Stimulated activated CD8-positive, alpha-beta memory T cell treated with anti-CD3 and anti-CD28 coated beads, Interleukin-7, amount 100 ng/mL, for 1 hour (primary cell): ENCODE data around the gene RBM5.

ENCODE experiments used
- DNase-seq, 2 donors: peaks; one replicate each; pipeline ENCODE4 v3.0.0-alpha.2; 2020; ENCODE audit warnings: low read depth in 2 of 2

RBM5 gene

DNA sequence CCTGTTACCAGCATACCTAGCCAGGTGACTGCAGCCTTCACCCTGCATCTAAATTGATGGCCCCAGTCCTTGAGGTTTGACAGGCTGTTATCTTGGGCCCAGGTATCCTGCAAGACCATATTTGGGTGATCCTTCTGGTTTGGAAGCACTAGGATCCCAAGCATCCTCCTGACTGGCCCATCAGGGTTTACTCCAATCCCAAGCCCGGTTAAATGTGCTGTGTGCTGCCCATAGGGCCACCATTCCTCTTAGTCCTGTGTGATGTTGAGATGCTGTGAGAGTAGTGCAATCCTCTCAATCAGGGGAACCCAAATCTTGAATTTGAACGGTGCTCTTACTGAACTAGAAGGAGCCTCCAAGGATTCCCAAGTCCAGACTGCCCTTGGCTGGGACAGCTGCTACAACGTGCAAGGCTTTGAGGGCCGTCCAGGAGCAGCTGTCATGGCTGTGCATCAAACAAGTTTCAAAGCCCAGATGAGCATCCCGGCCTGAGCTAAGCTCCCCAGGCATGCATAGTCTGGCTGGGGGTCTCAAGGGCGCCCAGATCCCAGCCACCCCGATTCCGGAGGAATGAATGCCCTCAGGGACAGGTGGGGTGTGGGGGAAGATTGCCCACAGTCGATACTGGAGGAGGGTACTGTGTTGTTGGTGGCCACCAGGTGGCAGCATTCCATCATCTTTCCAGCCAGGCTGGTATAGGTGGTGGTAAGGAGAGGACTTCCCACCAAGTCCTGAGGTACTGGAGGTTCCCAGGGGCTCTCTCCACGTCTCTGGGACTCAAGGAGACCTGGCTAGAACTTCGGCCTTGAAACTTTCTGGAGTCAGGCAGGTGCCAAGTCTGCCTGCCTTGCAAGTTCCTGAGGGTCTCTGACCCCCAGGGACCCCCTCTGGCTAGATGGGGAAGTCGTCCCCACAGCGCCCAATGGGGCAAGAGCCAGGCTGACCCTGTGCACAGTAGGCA lies 32.6 kb downstream of the RBM5 start:
- peak; percentile 32 to 46 for DNase-seq

DNA sequence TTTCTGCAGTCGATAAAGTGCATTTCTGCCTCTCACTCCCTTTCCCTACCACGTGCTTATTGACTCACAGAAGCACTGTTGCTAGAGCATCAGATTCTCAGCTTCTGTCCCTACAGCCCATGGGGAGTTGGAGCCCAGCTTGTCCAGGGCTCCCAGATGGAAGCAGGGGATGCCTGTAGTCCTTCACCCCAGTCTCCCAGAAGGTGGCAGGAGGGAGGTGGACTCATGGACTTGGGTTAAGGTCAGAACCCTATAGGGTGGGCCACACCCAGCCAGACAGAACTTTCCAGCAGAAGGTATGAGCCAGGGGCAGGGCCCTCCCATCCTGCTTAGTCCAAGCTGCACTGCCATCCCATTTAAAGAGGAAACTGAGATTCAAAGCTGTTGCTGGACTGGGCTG lies 33.4 kb downstream of the RBM5 start:
- no peak for DNase-seq

- no peak for DNase-seq
Observed at GRCh38 chr3:50122661-50123391, 34.1 kb downstream of the RBM5 start.

GRCh38 chr3:50123394-50124051 lies 34.8 kb downstream of the RBM5 start:
- DNase-seq: no peak

- DNase-seq: no peak
Observed at GRCh38 chr3:50124052-50124799, 35.5 kb downstream of the RBM5 start.

DNA sequence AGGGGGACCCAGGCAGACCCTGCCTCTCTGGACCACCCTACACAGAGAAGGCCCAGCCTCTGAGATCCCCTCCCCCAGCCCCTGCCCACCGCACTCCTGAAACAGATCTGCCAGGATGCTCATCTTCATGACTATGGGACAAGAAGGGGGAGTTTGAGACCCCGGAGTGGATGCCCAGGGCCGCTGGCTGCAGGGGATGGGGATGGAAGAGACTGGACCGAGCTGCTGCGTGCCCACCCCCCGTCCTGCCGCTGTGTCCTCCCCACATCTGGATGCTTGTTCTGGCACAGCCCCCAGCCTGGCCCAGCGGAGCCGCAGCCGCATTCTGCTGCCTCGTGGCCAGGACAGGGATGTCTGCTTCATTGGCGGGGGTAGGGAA lies 36.1 kb downstream of the RBM5 start:
- no peak for DNase-seq

DNA sequence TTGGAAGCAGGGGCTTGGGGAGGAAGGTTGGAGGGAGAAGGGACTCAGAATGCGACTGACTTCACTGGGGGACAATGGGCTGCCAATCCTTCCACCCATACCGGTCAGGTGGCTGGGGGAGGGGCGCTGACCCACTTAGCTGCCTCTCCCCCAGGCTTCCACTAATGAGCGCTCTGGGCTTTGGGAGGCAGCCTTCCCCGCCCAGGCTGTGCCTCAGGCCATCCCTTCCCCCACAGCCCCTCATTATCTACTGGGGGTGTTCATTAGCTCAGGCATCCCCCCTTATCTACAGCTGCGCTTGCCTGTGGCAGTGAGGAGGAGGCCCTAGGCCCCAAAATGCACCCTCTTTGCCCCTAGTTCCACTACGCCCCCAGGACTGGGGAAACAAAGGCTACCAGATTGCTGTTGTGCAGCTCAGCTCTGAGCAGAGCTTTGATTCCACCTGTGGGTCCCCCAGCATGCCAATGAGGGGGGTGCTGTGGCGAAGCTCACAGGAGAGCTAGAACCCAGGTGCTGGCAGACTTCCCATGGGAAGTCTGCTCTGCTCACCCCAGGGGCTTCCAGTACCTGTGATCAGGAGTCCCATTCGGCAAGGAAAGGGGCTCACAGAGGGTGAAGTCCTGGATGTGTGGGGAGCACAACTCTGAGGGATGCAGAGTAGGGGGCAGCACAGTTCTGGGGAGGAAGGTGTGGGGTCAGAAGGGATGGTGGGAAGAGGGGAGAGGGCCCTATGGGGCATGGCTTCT lies 37.0 kb downstream of the RBM5 start:
- no peak for DNase-seq

DNA sequence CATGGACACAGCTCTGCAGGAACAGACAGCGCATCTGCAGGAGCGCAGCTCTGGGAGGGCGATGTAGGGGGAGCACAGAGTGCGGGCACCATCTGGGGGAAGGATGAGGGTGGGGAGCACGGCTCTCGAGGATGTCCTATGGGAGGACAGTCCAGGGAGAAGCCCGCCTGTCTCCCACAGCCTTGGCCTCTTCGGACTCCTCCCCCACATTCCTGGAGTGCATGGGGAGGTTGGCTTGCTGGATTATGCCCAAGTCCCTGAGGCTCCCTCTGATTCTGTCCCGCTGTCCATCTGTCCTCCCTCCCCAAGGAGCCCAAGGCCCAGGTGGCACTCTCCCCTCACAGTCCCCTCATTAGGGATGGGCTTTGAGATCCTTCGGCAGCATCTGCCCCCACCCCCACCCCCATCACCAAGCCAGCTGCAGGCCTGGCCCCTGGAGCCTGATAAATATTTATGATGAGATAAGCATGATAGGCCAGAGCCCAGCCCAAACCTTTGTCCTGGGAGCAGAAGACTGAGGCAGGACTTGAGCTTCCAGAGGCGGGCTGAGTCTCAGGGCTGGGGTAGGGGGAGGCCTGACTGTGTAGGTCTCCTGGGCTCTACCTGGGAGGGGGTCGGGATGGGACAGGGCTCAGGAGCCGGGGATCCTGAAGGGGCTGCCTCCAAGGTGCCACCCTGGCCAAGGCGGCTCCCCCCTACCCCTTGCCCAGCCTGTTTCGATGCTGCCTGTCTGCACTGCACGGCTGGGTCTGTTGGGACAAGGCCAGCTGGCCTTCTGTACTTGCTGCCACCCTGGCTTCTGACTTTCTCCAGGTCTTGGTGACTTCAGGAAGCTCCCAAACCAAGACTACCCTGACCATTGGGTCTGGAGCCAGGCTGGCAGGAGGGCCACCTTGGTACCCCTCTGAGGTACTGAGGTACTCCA lies 37.8 kb downstream of the RBM5 start:
- DNase-seq: no peak

DNA sequence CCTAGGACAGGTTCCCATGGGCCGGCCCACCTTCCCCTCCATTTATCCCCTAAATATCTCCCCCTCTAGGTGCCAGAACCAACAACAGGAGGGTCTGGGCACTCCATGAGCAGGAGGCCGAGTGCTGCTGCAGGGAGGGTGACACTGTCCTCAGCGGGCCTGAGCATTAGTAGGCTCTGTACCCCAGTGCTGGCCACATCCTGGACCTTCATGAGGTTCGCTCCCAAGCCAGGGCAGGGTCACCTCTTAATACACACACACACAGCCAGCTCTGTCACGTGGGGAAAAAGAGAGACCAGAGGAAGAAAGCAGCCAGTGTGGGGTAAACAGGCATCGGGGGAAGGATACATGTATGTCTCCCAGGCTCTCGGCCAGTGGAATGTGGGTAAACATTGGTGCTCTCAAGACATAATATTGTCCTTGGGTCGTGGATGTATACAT lies 38.6 kb downstream of the RBM5 start:
- no peak for DNase-seq

- DNase-seq: no peak
Observed at GRCh38 chr3:50128001-50128400, 39.3 kb downstream of the RBM5 start.

GRCh38 chr3:50130436-50130835 lies 41.7 kb downstream of the RBM5 start:
- no peak for DNase-seq

- no peak for DNase-seq
Observed at GRCh38 chr3:50132421-50133282, 43.9 kb downstream of the RBM5 start.

DNA sequence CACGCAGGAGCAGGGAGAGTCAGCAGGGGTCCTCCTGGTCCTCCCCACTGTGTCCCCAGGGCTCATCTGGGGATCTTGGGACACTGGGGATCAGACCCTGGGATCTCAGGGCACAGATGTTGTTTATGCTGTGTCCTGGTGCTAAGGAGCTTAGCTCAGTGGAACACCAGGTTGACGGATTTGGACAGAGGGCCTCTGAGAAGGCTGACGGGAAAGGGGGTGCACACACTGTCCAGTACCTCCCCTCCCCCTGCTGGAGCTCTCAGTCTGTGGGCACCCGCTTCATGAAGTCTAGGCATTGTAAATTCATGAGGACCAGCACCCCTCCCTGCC lies 44.5 kb downstream of the RBM5 start:
- DNase-seq: no peak

GRCh38 chr3:50134367-50134766 lies 45.6 kb downstream of the RBM5 start:
- DNase-seq: no peak

DNA sequence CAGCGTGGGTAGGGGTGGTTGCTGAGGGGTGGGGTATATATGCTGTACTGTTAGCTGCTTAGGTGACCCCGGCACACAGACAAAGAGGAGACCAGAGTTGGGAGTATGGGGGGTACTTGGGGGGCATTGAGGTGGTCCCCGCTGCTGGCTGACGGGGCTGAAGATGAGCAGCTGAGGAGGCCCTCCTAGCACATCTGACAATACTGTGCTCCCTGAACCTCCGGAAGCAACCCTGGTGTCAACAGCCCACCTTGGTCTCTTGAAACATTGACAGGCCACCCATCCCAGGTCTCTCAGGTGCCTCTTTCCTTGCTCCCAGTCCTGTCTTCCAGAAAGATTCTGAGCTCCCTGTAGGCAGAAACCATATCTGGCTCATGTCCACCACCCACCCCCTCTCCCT lies 47.2 kb downstream of the RBM5 start:
- DNase-seq: no peak

DNA sequence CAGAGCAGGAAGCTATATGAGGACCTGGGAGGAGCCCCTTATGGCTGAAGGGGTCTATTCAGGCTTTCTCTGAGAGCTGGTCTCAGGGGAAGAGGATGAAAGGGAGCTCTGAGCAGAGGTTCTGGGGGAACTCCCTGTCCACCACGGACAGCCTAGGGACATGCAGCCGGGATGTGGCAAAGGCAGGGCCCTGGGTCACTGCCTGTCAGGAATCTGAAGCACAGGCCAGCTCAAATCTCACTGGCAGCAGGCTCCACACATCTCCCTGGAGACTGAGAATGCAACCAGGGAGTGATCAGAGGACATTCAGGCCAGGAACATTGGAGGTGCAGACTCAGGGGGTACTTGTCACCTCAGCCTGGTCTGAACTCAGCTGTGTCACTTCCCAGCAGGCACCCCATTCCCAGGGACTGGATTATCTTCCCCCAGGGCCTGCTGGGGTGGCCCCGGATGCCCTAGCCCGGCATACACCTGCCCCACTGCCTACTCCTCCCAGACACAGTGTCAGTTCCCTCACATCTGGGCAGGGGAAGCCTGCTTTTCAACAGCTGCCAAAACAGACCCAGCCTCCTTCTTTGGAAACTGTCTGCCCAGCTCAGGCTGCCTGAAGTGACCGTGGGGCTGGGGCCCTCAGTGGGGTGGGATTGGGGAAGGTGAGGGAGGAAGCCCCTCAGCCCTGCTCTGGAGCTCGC lies 48.1 kb downstream of the RBM5 start:
- DNase-seq: no peak

- no peak for DNase-seq
Observed at GRCh38 chr3:50137531-50137930, 48.8 kb downstream of the RBM5 start.
